GM21367 (cell line): ENCODE data around the gene KLHL29.
"Not testable (repeated sequence)": the region's sequence is repeated elsewhere in the genome, so short reads cannot be mapped to it uniquely, and the experiment has no call there.

Source experiments
- ATAC-seq: cut with Tn5 transposase; IDR thresholded peaks from one replicate; pipeline ENCODE4 v1.9.1; 2021; ENCODE audit not compliant: unreplicated experiment

KLHL29 gene

DNA sequence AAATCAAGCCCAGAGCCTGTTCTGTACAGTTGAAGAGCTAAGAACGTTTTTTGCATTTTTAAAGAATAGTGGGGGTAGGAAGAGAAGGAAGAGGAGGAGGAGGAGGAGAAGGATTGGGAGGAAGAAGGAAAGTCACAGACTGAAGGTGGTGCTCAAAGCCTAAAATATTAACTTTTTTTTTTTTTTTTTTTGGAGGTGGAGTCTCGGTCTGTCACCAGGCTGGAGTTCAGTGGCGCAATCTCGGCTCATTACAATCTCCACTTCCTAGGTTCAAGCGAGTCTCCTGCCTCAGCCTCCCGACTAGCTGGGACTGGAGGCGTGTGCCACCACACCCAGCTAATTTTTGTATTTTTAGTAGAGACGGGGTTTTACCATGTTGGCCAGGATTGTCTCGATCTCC, 18.3 kb upstream of the KLHL29 start:
- no peak for ATAC-seq

- ATAC-seq, result no peak
Measured at GRCh38 chr2:23367760-23368159, 17.2 kb upstream of the KLHL29 start.

DNA sequence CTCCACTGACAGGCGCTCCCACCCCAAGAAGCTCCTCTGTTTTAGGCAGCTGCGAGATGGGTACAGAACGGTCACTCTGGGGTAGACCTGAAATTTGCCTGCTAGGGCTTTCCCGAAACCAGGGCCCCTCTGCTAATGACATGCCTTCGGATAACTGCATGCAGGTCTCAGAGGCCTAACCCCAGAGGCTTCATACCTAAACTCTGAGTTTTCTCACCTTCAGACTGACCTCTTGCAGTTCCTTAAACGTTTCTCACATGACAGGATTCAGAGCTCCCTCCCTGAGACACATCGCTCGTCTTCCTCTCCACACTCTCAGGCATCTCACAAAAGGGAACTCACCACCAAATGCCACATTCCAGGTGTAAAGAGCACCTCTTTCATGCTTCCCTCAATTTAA, 11.3 kb upstream of the KLHL29 start:
- ATAC-seq, result no peak

DNA sequence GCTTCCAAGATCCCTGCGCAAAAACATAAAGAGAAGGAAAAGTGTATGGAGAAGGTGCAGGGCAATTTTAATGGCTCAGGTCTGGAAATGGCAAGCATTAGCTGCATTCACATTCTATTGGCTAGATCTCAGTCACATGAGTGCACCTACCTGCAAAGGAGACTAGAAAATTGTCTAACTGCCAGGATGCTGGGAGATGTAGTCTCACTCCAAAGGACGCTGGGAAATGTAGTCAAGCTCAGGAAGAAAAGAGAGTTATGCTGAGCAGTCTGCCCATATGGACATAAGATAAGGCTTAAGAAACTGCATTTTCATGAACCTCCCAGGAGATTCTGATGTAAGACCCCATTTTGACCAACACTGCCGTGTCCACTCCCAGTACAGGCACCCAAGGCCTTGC, 9.5 kb upstream of the KLHL29 start:
- ATAC-seq, result no peak

DNA sequence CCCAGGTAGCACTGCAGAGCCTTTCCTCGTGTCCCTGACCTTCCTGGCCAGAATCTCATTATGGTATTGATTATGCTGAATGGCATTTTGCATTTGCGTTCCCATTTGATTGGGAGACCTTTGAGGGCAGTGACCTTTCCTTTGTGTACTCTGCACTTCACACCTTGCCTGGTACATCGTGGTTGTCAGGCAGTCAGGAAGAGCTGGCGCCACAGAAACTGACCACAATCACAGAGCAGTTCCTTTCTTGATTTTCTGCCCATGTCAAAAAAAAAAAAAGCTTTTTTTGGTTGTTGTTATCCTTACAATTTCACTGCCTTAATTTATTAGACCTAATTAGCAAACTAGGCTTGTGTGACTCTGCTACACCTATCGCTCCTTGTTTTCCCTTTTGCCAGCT, 8.9 kb upstream of the KLHL29 start:
- ATAC-seq, result no peak

DNA sequence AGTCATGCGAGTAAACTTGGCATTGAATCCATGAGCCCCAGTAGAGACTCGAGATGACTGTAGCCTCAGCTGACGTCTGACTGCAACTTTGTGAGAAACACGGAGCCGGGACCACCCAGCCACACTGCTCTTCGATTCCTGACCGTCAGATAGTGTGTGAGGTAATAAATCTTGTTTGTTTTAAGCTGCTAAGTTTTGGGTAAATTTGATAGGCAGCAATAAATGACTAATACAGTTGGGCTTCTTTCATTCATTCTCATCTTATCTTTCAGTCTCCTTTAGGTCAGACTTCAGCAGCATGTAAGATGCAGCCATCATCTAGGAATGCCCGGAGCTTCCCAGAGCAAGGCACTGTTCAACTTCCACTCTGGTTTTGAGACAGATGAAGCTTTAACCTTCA, 8.0 kb upstream of the KLHL29 start:
- ATAC-seq, result no peak

GRCh38 chr2:23377771-23378170, 7.2 kb upstream of the KLHL29 start:
- ATAC-seq, result no peak

DNA sequence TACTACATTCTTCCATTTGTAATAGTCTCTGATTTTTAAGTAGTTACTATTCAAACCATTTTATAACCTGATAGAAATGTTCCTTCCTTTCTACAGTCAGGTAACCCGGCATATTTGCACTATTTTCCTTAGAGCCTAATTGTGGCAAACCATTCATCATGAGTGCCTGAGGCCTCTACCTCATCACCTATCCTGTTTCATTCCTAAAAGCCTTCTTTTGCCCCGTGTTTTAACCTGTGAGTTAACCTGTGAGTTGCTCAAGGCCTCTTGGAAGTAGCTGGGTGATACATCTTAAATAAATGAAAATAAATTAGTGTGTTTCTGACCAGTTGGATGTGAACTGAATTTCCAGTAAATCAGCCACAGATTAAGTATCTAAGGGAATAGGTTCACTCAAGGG, 6.5 kb upstream of the KLHL29 start:
- ATAC-seq, result no peak

DNA sequence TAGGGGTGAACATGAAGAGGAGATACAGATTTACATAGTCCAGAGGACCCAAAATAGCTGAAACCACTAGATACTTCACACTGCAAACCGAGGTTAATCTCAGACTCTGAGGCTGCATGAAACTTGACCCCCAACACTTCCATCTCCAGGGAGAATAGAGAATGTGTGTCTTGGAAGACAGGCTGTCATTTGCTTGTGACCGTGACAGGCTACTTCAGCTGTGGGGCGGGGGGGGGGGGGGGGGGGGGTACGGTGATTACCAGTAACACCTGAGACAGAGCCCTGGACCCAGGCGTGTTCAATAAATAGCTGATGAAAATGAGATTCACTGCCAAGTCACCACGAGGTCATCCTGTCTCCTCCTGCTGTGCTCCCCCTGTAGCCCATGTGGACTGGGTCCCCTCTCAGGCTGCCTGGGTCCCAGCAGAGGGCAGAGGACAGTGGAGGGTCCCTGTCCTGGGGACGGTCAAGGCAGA, 5.7 kb upstream of the KLHL29 start:
- ATAC-seq, result peak; percentile 60

- peak; percentile 32 for ATAC-seq
Measured at GRCh38 chr2:23380562-23381065, 4.4 kb upstream of the KLHL29 start.

DNA sequence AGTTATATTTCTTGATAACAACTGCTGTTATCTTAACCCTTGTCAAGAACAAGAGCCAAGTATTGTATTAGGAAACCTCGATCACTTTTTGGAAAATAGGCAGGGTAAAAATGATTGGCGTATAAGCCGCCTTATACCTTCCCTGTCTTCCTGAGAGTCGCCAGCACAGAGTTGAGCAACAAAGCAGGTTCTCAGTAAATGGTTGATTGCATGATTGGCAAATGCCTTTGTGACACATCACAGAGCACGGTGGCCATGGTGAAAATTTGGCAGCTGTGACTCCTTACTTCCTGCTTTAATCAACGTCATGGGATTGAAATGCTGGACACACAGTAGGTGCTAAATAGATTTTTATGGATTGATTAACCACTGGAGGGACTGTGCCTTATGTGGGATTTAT, 3.9 kb upstream of the KLHL29 start:
- ATAC-seq, result no peak

GRCh38 chr2:23381485-23381884, 3.5 kb upstream of the KLHL29 start:
- no peak for ATAC-seq

DNA sequence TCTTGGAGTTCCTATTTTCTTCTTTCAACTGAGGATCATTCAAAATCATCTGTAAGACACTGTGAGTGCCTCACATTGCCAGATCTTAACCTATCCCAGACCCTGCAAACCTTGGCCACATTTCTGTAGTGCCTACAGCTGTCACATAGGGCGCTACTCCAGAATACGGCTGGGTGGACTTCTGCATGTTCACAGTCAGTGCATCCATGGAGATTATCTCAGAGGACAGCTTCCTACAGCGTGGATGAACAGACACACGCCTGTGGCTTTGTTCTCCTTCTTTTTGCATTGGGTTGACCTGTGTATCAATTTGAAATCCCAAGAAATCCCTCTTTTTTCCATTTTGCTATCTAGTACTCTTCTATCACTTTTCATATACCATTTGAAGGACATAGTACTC, 1.9 kb upstream of the KLHL29 start:
- no peak for ATAC-seq

GRCh38 chr2:23385351-23385747, 370 bp downstream of the KLHL29 start:
- ATAC-seq, result peak; percentile 14

DNA sequence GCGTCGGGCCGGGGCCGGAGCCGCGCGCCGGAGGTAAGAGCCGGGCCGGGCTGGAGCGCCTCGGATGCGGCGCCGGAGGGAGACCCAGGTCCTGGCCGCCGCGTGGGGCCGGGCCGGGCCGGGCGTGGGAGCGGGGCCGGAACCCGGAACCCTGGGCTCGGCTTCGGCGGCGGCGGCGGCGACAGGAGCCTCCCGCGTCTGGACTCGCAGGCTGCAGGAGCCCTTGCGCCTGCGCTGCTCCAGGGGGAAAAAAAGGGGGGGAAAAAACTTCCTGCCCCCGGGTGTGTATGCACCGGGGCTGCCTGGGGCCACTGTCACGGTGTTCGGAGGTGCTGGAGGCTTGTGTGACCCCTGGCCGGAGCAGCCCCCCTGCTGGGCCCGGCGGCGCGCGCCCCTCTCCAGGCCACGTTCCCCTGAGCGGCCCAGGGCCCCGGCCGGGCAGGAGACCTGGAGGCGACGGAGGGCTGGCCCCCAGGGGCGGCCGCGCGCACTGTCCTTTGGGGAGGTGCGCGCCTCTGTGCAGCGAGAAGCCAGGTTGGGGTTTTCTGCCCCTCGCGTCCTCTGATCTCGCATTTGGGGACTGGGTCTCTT, 864 bp downstream of the KLHL29 start:
- no peak for ATAC-seq

DNA sequence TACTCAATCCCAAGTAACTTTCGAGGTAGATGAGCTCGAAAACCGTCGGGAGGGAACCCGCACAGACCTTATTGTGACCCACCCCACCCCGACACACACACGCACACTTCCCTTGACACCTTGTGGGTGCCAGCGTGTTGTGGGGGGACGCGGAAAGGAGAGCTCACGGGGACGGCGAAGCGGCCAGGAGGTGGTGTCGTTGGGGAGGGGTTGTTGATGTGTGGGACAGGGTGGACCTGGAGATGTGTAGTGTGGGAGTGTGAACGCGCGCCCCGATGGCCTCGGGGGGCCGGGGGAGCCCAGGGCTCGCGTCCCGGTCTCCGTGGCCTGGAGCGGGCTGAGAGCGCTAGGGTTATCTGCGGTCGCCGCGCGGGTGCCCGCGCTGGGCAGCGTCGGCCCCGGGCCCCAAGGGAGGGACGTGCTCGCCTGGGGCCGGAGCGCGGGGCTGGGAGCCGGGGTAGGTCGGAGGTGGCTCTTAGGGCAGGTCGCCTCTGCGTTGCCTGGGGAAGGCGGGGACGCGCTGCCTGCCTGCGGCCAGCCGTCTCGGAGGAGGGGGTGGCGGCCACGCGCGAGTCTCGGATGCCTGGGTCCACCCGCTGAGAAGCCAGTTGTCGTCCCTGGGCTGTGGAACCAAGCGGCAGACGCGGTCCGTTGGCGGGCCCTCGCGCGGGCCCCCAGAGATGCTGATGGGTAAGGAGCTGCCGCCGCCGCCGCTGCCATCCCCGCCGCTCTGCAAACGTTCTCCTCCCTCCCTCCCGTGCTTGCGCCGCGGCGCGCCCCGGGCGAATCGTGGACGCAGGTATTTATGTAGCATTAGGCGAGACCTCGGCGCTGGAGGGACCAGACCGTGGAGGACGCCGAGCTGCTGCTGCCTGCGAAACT, 1.6 kb downstream of the KLHL29 start:
- ATAC-seq, result no peak

GRCh38 chr2:23387221-23387550, 2.2 kb downstream of the KLHL29 start:
- no peak for ATAC-seq

- no peak for ATAC-seq
Measured at GRCh38 chr2:23387845-23388244, 2.9 kb downstream of the KLHL29 start.

- ATAC-seq, result no peak
Measured at GRCh38 chr2:23388294-23388693, 3.3 kb downstream of the KLHL29 start.

DNA sequence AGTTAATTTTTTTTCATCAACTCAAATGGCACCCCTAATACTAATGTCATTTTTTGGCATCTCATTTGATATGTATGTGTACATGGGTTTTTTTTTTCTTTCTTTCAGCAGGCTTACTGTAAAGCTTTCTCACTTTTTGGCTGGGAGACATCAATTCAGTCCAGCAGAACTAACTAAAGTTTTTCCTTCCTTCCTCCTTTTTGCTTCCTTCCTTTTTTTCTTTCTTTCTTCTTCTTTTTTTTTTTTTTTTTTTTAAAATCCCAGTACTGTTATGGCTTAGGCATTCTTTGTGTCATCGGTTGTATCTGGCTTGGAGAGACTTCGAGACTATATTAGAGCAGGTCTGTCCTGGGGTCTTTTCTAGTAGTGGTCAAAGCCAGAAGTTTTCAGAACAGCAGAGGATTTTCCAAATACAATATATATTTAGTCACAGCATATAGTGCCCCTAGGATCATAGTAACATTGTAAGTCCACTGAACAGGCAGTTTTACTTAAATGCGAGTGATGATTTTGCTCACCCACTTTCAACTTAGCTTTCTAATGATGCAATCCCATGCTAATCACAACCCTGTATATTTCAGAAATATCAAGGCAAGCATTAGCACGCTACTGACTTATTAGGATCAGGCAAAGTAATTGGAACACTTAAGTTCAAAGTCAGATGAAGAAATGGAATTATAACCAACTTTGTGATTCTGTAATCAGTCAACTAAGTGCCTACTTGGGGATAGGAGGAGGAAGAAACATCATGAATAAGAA, 4.0 kb downstream of the KLHL29 start:
- ATAC-seq, result no peak

GRCh38 chr2:23390152-23390551, 5.2 kb downstream of the KLHL29 start:
- ATAC-seq, result no peak

DNA sequence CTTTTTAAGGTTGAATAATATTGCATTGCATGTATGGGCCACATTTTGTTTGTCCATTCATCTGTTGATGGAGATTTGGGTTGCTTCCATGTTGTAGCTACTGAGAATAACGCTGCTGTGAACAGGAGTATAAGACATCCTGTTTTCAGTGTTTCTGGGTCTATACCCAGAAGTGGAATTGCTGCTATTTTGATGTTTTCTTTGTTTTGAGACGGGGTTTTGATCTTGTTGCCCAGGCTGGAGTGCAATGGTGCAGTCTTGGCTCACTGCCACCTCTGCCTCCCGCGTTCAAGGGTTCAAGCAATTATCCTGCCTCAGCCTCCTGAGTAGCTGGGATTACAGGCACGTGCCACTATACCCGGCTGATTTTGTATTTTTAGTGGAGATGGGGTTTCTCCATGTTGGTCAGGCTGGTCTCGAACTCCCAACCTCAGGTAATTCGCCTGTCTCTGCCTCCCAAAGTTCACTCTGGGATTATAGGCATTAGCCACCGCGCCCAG, 6.3 kb downstream of the KLHL29 start:
- ATAC-seq, result not testable (repeated sequence)
